Lower leg skin (tissue), 3 donors: ENCODE results near the gene SCAF4.

Experiments
- CTCF ChIP-seq, 3 donors: fragments of 450-650 bp; IDR thresholded peaks; one replicate each; pipeline ENCODE4 v1.5.1; 2016; ENCODE audit warnings: antibody characterized with exemption in 3 of 3, mild to moderate bottlenecking in 3 of 3, moderate library complexity in 2 of 3
- POLR2A ChIP-seq, 2 donors: fragments of 450-650 bp; IDR thresholded peaks; one replicate each; pipeline ENCODE4 v1.6.1; 2016 to 2017; ENCODE audit warnings: antibody characterized with exemption in 2 of 2, mild to moderate bottlenecking in 1 of 2, moderate library complexity in 1 of 2

GRCh38 chr21:31671931-31672330 lies 60.0 kb downstream of the SCAF4 start:
- TF ChIP-seq CTCF (IDR thresholded peaks at IDR 0.05) (no peak), POLR2A (IDR thresholded peaks at IDR 0.05) (no peak)
